ENCODE results near the gene MAPT. TPM values are rescaled to one million over a fixed set of nuclear protein-coding genes. Genes with fewer than 3 reads are reported as not detected.
A peak's percentile ranks its signal among the peaks of the same experiment; 100 is the strongest.

MAPT gene
- total and polyA plus RNA-seq, 9 donors, result 3.8 to 8.8 (median 5.8) TPM

- H3K27me3 ChIP-seq (ENCODE audit: control insufficient read depth, insufficient read depth, low read length), result peaks cover 10% of the 10 kb centered on the region
- no peaks in the 10 kb centered on the region for H3K9me3 ChIP-seq (replicated peaks; ENCODE audit: control insufficient read depth, low read depth, low read length)
- no peaks in the 10 kb centered on the region for H3K4me1 ChIP-seq (ENCODE audit: control insufficient read depth, insufficient read depth, low read length)
- WGBS (ENCODE audit: insufficient coverage), result 73% methylated on average over 3 of the region's 4 CpGs
- H3K27ac ChIP-seq (ENCODE audit: low read length), result no peak overlapping the region
- peak; percentile 18 for DNase-seq
- H3K4me3 ChIP-seq (ENCODE audit: low read length), result no peak overlapping the region
- H3K36me3 ChIP-seq (ENCODE audit: control insufficient read depth, insufficient read depth, low read length), result no peaks in the 10 kb centered on the region
Observed at GRCh38 chr17:45965812-45966211, 71.5 kb downstream of the MAPT start.

DNA sequence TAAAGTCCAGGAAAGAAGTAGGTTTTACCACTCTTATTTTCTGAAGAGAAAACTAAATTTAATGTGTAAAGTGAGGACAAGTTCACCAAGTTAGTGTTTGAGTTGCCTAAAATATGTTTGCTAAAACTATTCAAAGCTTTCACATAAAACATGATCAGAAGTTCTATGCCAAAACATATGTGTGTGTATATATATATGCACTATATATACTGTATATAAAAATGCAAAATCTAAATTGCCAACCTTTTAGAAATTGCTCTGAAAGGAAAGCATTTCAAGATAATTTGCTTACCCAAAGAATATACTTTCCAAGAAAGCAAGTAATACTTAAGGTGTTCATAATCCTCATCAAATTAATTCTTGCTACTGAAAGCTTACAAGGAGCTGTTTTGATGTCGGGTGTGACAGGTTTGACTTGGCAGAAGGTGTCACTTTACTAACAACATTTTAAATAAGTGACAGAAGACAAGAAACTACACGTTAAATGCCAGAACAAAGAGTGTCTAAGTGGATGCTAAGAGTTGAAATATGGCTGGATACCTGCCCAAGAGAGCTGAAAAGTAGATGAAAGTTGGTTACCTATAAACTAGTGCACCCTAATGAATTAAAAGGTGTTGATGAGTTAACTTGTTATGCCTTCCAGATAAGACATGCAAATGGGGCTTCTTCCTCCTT is 72.4 kb downstream of the MAPT start:
- Histone ChIP-seq H3K9me3 (replicated peaks; ENCODE audit: control insufficient read depth, low read depth, low read length) (no peaks in the 10 kb centered on the region), H3K4me1 (ENCODE audit: control insufficient read depth, insufficient read depth, low read length) (no peaks in the 10 kb centered on the region), H3K36me3 (ENCODE audit: control insufficient read depth, insufficient read depth, low read length) (no peaks in the 10 kb centered on the region), H3K4me3 (ENCODE audit: low read length) (no peak overlapping the region), H3K27me3 (ENCODE audit: control insufficient read depth, insufficient read depth, low read length) (peaks cover 13% of the 10 kb centered on the region), H3K27ac (ENCODE audit: low read length) (no peak overlapping the region)
- DNase-seq, result no peak
- whole genome bisulfite sequencing (ENCODE audit: insufficient coverage), result no CpG with 5 or more reads among the region's 2 CpGs

DNA sequence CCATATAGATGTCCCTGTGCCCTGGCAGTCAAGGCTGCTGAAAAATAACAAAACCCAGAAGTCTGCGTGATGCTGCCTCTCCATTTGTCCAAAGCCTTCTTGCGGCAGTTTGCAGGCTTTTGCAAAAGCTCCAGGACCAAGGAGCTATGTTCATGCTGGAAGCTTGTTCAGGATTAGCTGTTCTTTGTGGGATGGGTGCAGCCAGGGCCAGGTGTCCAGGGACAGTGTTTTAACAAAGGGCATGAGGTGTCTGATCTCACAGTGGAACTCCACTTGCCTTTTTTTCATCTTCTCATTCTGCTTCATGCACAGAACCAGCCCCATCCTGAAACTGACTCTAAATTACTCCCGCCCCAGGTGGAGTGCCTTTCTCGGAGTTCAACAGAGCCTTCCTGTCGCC is 73.0 kb downstream of the MAPT start:
- Histone ChIP-seq H3K27me3 (ENCODE audit: control insufficient read depth, insufficient read depth, low read length) (peaks cover 18% of the 10 kb centered on the region), H3K4me3 (ENCODE audit: low read length) (no peak overlapping the region), H3K27ac (ENCODE audit: low read length) (no peak overlapping the region), H3K9me3 (replicated peaks; ENCODE audit: control insufficient read depth, low read depth, low read length) (no peaks in the 10 kb centered on the region), H3K36me3 (ENCODE audit: control insufficient read depth, insufficient read depth, low read length) (no peaks in the 10 kb centered on the region), H3K4me1 (ENCODE audit: control insufficient read depth, insufficient read depth, low read length) (no peaks in the 10 kb centered on the region)
- no peak for DNase-seq
- WGBS (ENCODE audit: insufficient coverage), result 80% methylated on average over 5 of the region's 5 CpGs

GRCh38 chr17:45968732-45969131 is 74.4 kb downstream of the MAPT start:
- Histone ChIP-seq H3K36me3 (ENCODE audit: control insufficient read depth, insufficient read depth, low read length) (no peaks in the 10 kb centered on the region), H3K4me3 (ENCODE audit: low read length) (no peak overlapping the region), H3K4me1 (ENCODE audit: control insufficient read depth, insufficient read depth, low read length) (no peaks in the 10 kb centered on the region), H3K27me3 (ENCODE audit: control insufficient read depth, insufficient read depth, low read length) (peaks cover 22% of the 10 kb centered on the region), H3K9me3 (replicated peaks; ENCODE audit: control insufficient read depth, low read depth, low read length) (no peaks in the 10 kb centered on the region), H3K27ac (ENCODE audit: low read length) (no peak overlapping the region)
- no CpG with 5 or more reads among the region's 2 CpGs for WGBS (ENCODE audit: insufficient coverage)
- no peak for DNase-seq

- DNase-seq, result no peak
- Histone ChIP-seq H3K36me3 (ENCODE audit: control insufficient read depth, insufficient read depth, low read length) (no peaks in the 10 kb centered on the region), H3K4me3 (ENCODE audit: low read length) (no peak overlapping the region), H3K4me1 (ENCODE audit: control insufficient read depth, insufficient read depth, low read length) (no peaks in the 10 kb centered on the region), H3K9me3 (replicated peaks; ENCODE audit: control insufficient read depth, low read depth, low read length) (no peaks in the 10 kb centered on the region), H3K27me3 (ENCODE audit: control insufficient read depth, insufficient read depth, low read length) (peaks cover 22% of the 10 kb centered on the region), H3K27ac (ENCODE audit: low read length) (no peak overlapping the region)
- 84% methylated on average over 2 of the region's 2 CpGs for WGBS (ENCODE audit: insufficient coverage)
Observed at GRCh38 chr17:45969726-45970125, 75.4 kb downstream of the MAPT start.

DNA sequence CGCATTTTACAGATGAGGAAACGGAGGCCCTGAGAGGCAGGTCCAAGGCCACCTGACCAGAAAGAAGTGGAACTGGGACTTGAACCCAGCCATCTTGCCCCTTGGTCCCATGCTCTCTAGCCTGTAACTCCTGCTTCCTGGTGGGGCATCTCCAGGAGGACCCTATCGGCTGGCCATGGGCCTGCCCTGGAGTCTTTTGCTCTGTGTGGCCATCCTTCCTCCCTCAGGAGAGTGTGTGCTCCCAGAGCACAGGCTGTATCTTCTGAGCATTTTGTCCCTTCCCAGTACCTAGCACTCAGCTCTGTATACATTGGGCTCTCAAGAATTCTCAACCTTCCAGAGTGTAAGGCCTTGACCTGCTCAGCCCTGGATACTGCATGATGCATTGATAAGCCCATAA is 76.3 kb downstream of the MAPT start:
- no peaks in the 10 kb centered on the region for H3K36me3 ChIP-seq (ENCODE audit: control insufficient read depth, insufficient read depth, low read length)
- H3K4me1 ChIP-seq (ENCODE audit: control insufficient read depth, insufficient read depth, low read length), result no peaks in the 10 kb centered on the region
- no peak overlapping the region for H3K27ac ChIP-seq (ENCODE audit: low read length)
- H3K9me3 ChIP-seq (replicated peaks; ENCODE audit: control insufficient read depth, low read depth, low read length), result no peaks in the 10 kb centered on the region
- DNase-seq, result no peak
- peaks cover 22% of the 10 kb centered on the region for H3K27me3 ChIP-seq (ENCODE audit: control insufficient read depth, insufficient read depth, low read length)
- 98% methylated on average over 3 of the region's 3 CpGs for WGBS (ENCODE audit: insufficient coverage)
- no peak overlapping the region for H3K4me3 ChIP-seq (ENCODE audit: low read length)

DNA sequence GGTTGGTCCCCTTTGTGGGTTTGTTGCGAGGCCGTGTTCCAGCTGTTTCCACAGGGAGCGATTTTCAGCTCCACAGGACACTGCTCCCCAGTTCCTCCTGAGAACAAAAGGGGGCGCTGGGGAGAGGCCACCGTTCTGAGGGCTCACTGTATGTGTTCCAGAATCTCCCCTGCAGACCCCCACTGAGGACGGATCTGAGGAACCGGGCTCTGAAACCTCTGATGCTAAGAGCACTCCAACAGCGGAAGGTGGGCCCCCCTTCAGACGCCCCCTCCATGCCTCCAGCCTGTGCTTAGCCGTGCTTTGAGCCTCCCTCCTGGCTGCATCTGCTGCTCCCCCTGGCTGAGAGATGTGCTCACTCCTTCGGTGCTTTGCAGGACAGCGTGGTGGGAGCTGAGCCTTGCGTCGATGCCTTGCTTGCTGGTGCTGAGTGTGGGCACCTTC is 77.4 kb downstream of the MAPT start:
- H3K9me3 ChIP-seq (replicated peaks; ENCODE audit: control insufficient read depth, low read depth, low read length), result no peaks in the 10 kb centered on the region
- no peaks in the 10 kb centered on the region for H3K36me3 ChIP-seq (ENCODE audit: control insufficient read depth, insufficient read depth, low read length)
- no peak overlapping the region for H3K27ac ChIP-seq (ENCODE audit: low read length)
- peaks cover 22% of the 10 kb centered on the region for H3K27me3 ChIP-seq (ENCODE audit: control insufficient read depth, insufficient read depth, low read length)
- H3K4me3 ChIP-seq (ENCODE audit: low read length), result no peak overlapping the region
- 32% methylated on average over 10 of the region's 14 CpGs for WGBS (ENCODE audit: insufficient coverage)
- DNase-seq, result no peak
- no peaks in the 10 kb centered on the region for H3K4me1 ChIP-seq (ENCODE audit: control insufficient read depth, insufficient read depth, low read length)

DNA sequence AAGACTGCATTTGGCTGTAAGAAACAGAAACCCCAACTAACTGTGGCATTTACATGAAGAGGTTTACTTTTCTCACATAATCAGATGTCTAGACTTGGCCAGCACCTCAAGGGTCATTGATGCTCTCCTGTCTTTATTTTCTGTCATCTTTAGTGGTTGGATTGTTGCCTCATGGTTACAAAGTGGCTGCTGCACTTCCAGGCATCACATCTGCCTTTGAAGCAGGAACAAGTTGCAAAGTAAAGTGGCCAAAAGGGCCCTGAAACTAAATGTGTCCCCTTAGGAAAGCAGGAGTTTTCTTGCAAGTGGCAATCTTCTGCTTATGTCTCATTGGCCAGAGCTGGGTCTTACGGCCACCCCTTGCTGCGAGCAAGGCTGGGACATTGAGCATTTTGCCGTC is 78.2 kb downstream of the MAPT start:
- Histone ChIP-seq H3K4me1 (ENCODE audit: control insufficient read depth, insufficient read depth, low read length) (no peaks in the 10 kb centered on the region), H3K36me3 (ENCODE audit: control insufficient read depth, insufficient read depth, low read length) (no peaks in the 10 kb centered on the region), H3K9me3 (replicated peaks; ENCODE audit: control insufficient read depth, low read depth, low read length) (no peaks in the 10 kb centered on the region), H3K27ac (ENCODE audit: low read length) (no peak overlapping the region), H3K4me3 (ENCODE audit: low read length) (no peak overlapping the region), H3K27me3 (ENCODE audit: control insufficient read depth, insufficient read depth, low read length) (peaks cover 17% of the 10 kb centered on the region)
- WGBS (ENCODE audit: insufficient coverage), result no CpG with 5 or more reads among the region's 3 CpGs
- DNase-seq, result no peak

- Histone ChIP-seq H3K27me3 (ENCODE audit: control insufficient read depth, insufficient read depth, low read length) (peaks cover 14% of the 10 kb centered on the region), H3K27ac (ENCODE audit: low read length) (no peak overlapping the region), H3K36me3 (ENCODE audit: control insufficient read depth, insufficient read depth, low read length) (no peaks in the 10 kb centered on the region), H3K4me1 (ENCODE audit: control insufficient read depth, insufficient read depth, low read length) (no peaks in the 10 kb centered on the region), H3K4me3 (ENCODE audit: low read length) (no peak overlapping the region), H3K9me3 (replicated peaks; ENCODE audit: control insufficient read depth, low read depth, low read length) (no peaks in the 10 kb centered on the region)
- DNase-seq, result no peak
- 77% methylated on average over 11 of the region's 12 CpGs for WGBS (ENCODE audit: insufficient coverage)
Observed at GRCh38 chr17:45973099-45973780, 78.9 kb downstream of the MAPT start.

GRCh38 chr17:45973946-45974859 is 79.8 kb downstream of the MAPT start:
- H3K4me3 ChIP-seq (ENCODE audit: low read length), result no peak overlapping the region
- 68% methylated on average over 11 of the region's 17 CpGs for WGBS (ENCODE audit: insufficient coverage)

More at GRCh38 chr17:45973946-45974859, 79.8 kb downstream of the MAPT start:
- DNase-seq, result no peak
- Histone ChIP-seq H3K27ac (ENCODE audit: low read length) (no peak overlapping the region), H3K9me3 (replicated peaks; ENCODE audit: control insufficient read depth, low read depth, low read length) (no peaks in the 10 kb centered on the region), H3K36me3 (ENCODE audit: control insufficient read depth, insufficient read depth, low read length) (no peaks in the 10 kb centered on the region), H3K27me3 (ENCODE audit: control insufficient read depth, insufficient read depth, low read length) (peaks cover 14% of the 10 kb centered on the region), H3K4me1 (ENCODE audit: control insufficient read depth, insufficient read depth, low read length) (no peaks in the 10 kb centered on the region)

All from muscle of leg (tissue), 11 donors.